Pons (tissue), 1 donor: ENCODE measurements around the gene CENPX.

Experiments used
- DNase-seq: peaks from one replicate; pipeline ENCODE4 v3.0.0-alpha.2; 2016; ENCODE audit warnings: low spot score

The CENPX gene

DNA sequence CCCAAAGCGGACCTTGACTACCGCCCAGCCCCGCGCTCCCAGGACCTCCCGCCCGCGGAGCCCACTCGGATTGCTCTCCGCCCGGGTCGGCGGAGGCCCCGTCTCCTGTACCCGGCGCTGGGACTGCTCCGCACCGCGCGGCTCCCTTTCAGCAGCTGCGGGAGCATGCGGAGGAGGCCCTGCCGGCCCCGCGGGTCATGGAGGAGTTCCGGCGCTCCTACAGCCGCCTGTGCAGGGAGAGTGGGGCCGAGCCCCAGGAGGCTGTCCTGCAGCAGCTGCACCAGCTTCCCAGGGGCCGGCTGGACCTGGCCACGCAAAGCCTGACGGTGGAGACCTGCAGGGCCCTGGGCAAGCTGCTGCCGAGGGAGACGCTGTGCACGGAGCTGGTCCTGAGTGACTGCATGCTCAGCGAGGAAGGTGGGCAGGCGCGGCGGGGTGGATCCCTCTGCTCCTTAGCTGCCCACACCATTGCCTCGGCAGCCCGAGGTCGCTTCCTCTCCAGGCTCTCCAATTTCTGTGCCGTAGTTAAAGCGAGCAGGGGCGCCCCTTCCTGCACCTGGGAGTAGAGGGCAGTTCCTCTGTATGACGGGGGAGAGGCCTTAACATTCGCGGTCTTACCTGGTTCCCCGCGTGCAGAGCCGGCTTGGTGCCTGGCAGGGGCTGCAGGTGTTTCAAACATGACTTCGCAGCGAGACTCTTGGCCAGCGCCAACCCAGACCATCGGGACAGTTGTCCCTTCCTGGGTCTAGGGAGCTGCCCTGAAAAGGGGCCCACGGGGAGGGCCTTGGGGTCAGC lies 966 bp upstream of the CENPX start:
- DNase-seq = no peak

- DNase-seq = peak; percentile 99
Measured at GRCh38 chr17:82022981-82023446, 336 bp upstream of the CENPX start, which contains the start of gene LRRC45. Gene LRRC45 (plus strand): TSS chr17:82023305. CDS start chr17:82023644, 339 bp downstream.

GRCh38 chr17:82021900-82022309 lies 773 bp downstream of the CENPX start:
- no peak for DNase-seq

DNA sequence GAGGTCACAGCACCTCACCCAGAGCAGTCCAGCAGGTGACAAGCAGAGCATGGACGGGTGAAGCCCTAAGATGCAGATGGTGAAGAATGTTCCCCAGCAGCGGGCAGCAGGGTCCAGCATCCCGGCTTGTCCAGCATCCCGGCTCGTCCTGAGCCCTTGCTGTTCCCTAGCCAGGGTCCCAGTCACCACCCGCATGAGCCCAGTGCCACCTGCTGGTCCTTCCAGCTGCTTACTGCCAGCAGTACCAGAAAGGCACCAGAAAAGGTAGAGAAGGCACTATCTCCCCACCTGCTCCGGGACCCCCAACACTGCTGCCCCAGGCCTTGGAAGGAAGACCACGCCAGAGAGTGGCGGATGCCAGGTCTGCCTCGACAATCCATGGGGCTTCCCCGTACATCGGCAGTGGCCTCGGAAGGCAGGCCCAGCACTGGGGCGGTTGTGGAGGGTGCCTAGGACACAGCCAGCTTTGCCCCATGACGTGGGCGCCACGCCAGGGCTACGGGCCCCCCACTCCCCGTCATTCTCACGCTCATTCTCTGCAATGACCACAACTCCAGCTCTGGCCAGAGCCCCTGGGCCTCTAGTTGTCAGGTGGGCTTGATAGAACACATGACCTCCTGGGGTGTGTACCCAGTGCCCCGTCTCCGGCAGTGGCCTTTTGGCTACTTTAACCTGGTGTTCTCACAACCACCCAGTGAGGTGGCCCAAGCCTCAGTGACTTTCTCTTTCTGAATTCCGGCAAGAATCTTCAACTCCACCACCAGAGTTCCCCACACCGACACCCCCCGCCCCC lies 1.4 kb downstream of the CENPX start:
- DNase-seq = peak; percentile 73

- DNase-seq = no peak
Measured at GRCh38 chr17:82020572-82021106, 2.0 kb downstream of the CENPX start.

GRCh38 chr17:82019690-82020571 lies 2.7 kb downstream of the CENPX start:
- DNase-seq = no peak

GRCh38 chr17:82018989-82019689 lies 3.5 kb downstream of the CENPX start:
- no peak for DNase-seq

GRCh38 chr17:82018152-82018988 lies 4.3 kb downstream of the CENPX start:
- DNase-seq = no peak

- DNase-seq = no peak
Measured at GRCh38 chr17:82017612-82018151, 5.0 kb downstream of the CENPX start.

DNA sequence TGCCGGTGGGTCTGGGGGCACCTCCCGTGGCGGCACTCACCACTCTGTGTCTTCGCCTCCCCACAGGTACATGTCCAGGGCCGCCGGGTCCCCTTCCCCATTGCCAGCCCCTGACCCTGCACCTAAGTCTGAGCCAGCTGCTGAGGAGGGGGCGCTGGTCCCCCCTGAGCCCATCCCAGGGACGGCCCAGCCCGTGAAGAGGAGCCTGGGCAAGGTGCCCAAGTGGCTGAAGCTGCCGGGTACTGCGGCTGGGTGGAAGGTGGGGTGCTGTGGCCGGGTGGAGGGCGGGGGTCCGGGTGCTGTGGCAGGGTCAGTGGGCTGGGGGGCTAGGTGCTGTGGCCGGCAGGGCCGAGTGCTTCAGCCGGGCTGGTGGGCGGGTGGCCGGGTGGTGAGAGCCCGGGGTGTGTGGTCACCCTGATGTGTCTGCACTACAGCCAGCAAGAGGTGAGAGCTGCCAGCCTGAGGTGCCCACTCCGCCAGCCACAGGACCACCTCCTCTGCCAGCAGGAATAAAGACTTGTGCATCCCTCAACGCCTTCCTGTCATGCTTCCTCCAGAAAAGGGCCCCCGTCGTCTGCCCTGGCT lies 5.7 kb downstream of the CENPX start:
- no peak for DNase-seq

DNA sequence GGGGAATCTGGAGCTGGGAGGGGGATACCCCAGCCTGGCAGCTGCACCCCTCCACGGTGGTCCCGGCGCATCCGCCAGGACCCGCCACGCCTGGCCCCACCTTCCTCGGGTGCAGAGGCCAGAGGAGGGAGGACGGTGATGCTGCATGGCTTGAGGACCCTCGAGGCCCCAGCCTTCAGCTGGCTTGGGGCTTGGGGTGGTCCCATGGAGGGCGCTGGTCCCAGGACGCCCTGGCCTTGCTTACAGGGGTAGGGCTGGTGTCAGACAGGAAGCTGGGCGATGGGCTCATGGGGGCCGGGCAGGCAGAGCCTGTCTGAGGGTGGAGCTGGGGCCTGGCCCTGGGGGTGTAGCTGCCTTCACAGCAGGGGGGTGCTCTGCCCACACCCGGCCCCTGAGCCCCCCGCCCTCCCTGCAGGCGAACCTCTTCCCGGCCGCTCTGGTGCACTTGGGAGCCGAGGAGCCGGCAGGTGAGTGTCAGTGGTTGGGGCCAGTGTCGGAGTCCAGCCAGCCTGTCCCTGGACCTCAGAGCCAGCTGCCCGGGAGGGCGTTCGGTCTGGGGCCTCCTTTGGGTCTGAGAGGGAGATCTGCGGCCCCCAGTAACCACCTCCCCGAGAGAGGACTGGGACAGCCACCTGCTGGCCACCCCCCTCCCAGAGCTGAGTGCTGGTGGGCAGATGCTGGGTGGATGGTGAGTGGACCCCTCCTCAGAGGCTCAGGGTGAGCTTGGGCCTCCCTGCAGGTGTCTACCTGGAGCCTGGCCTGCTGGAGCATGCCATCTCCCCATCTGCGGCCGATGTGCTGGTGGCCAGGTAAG lies 6.4 kb downstream of the CENPX start:
- no peak for DNase-seq

DNA sequence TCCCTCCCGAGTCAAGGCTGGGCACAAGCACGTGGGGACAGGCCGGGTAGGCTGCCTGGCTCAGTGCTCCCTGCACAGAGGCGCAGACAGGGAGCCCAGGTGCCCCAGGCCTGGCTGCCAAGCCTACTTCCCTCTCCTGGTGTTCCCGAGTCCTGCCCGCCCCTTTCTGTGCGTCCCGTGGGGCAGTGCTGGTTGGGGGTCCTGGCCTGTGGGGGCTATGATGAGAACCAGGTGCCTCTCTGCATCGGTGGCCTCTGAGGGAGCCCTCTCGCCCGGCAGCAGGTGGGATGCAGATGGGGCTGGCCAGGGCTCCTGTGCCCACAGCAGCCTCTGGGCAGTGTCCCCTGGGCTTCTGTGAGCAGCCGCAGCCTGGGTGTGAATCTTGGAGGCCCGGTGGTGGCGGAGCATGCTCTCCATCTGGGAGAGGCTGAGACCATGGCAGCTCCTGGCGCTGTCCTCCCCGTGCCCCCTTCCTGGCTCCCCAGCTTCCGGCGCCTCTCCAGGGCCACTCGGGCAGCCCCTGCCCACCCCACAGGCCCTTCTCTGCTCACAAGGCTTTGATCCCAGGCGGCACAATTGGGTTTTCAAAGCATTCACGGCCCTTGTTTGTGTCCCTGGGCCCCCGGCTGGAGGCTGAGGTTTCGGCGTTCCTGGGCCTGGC lies 7.2 kb downstream of the CENPX start:
- DNase-seq = no peak

GRCh38 chr17:82014971-82015310 lies 7.7 kb downstream of the CENPX start:
- DNase-seq = no peak

DNA sequence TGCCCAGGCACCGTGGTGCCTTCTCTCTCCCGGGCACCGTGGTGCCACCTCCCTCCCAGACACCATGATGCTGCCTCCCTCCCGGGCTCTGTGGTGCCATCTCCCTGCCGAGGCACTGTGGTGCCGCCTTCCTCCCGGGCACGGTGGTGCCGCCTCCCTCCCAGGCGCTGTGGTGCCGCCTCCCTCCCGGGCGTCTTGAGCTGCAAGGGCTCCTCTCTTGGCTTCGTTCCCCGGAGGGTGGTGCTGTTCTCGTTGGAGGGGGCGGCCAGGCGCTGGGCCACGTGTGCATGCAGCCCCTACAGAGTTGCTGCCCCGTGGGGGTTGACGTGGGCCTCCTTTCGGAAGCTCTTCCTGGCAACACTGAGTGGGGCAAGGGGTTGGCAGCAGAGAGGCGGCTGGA lies 8.2 kb downstream of the CENPX start:
- DNase-seq = no peak

DNA sequence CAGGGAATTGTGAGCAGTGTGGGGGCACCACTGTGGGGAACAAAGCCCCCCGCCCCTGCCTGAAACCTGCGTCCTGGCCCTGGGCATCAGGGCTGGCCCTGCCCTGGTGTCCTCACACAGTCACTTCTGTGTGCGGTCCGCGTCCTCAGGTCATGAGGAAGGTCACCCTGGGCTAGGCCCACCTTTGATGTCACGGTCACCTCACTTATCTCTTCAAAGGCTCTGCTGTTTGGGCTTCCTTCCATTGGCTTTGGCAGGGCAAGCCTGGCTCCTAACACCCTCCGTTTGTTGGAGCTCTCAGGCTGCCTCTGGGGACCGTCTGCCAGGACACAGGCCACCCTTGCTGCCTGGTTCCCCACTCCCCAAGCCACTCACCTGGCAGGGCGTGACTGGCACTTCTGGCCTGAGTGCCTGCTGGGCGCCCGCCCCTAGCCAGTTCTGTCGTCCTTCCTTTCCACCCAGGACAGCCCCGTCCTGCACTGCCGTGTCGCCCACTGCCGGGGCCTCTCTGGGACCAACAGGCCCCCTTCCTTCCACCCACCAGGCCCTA lies 8.8 kb downstream of the CENPX start:
- no peak for DNase-seq

DNA sequence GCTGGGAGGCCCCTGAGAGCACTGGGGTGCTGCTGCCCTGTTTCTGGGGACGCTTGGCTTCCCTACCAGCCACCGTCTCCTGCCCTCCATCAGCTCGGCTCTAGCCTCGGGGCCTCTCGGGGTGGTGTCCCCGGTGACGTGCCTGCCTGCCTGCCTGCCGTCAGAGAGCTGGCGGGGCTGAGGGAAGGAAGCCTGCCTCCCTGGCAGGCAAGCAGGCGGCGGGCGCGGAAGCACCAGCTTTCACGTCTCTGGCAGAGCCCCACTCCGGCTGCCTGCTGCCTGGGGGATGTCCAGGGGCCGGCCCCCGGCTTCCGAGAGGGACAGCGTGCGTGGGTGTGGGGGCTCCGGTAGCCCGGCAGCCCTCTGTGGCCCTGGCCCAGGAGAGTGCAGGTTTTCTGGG lies 9.3 kb downstream of the CENPX start:
- no peak for DNase-seq

DNA sequence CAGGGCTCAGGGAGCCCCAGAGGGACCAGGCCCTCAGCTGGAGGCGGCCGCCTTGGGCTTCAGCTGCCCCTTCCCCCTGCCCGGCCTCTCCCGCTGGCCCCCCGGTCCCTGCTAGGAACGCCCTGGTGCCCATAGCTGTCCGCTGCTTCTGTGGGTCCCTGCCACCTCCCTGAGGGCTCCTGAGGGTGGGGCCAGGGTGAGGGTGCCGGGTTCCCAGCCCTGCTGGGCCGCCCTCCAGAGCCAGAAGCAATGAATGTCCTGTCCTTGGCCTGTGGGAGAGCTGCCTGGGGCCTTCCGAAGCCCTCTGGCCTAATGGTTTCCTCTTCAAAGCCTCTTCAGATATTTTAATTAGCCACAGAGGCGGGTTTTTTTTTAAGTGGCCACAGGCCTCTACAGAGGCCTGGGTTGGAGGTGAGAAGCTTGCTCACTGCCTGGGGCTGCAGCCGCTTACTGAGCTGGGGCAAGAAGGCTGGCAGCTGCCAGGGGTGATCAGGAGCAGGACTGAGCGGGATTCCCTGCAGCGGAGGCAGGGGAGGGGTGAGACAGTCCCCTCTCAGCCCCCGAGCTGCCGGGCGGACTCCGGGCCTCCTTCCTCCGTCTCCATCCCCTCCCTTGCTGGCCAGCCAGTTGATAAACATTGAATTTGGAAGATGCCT lies 9.9 kb downstream of the CENPX start:
- no peak for DNase-seq

DNA sequence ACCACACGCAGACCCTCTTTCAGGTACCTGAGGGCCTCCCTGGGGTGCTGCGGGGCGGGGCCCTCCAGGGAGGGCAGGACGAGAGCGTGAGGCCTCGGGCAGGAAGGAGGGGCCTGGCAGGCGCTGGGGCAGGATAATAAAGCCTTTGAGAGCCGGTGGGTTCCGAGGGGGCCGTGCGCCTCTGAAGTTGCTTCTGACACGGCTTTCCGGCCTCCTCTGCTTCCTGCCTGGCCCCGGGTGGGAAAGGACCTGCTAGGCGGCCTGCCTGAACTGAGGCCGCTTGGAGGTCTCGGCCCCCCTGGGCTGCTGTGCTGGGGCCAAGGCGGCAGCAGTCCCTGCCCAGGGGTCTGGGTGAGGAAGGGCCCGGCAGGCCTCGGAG lies 10.4 kb downstream of the CENPX start:
- no peak for DNase-seq
